Measurements from ENCODE around the gene UBN1. TPM values are rescaled to one million over a fixed set of nuclear protein-coding genes. Genes with fewer than 3 reads are reported as not detected.

UBN1 gene
- total RNA-seq, 1 donor from 2014 or later: 45.3 TPM

- no peak overlapping the region for H3K4me3 ChIP-seq (ENCODE audit: insufficient read depth, low read depth, low read length)
- H3K27ac ChIP-seq (ENCODE audit: low read depth, low read length): no peak overlapping the region
- no peak for FAIRE-seq
- Mint-ChIP-seq H3K4me1 (ENCODE audit: low read depth, unreplicated experiment) (peaks cover 5% of the 10 kb centered on the region), H3K4me3 (ENCODE audit: unreplicated experiment) (no peak overlapping the region), H3K9me3 (ENCODE audit: unreplicated experiment) (peaks cover 10% of the 10 kb centered on the region), H3K27me3 (ENCODE audit: low read depth, unreplicated experiment) (peaks cover 1% of the 10 kb centered on the region), H3K36me3 (ENCODE audit: low read depth, unreplicated experiment) (peaks cover 5% of the 10 kb centered on the region), H3K27ac (ENCODE audit: unreplicated experiment) (no peak overlapping the region)
- no peaks in the 10 kb centered on the region for H3K79me2 ChIP-seq (ENCODE audit: insufficient read depth, low read length)
- no peak overlapping the region for H2AFZ ChIP-seq (ENCODE audit: low read depth, low read length)
- H3K4me2 ChIP-seq (ENCODE audit: low read length): no peak overlapping the region
- H3K36me3 ChIP-seq (ENCODE audit: insufficient read depth, low read length): no peaks in the 10 kb centered on the region
- no peak for DNase-seq (ENCODE audit: low read depth)
- no peak for TF ChIP-seq EZH2 (IDR thresholded peaks at IDR 0.05; ENCODE audit: insufficient read depth, low read length)
- no peak for TF ChIP-seq CTCF (IDR thresholded peaks at IDR 0.05; ENCODE audit: insufficient read depth, low read depth, low read length)
- H3K27me3 ChIP-seq (ENCODE audit: insufficient read depth, low read length): peaks cover 15% of the 10 kb centered on the region
- H4K20me1 ChIP-seq (ENCODE audit: insufficient read depth, low read length): no peaks in the 10 kb centered on the region
- no peaks in the 10 kb centered on the region for H3K4me1 ChIP-seq (ENCODE audit: insufficient read depth, low read length)
- H3K9ac ChIP-seq (ENCODE audit: low read length): no peak overlapping the region
- H3K9me3 ChIP-seq (ENCODE audit: insufficient read depth, low read depth, low read length): peaks cover 9% of the 10 kb centered on the region
Measured at GRCh38 chr16:4925791-4926190, 78.5 kb downstream of the UBN1 start.

DNA sequence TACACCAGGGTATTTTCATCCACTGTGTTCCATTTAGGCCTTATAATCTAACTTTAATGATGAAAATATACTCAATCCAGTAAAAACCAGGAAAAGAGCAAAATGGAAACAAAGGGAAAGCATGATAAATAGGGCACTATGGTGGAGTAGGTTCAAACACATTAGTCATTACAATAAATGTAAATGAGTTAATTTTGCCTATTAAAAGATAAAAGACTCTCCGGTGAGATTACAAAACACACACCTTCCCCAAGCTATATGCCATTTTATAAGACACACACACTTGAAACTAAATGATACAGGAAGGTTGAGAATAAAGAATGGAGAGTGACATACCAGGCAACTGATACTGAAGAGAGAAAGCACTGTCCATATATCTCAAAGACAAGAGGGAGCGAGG, 79.6 kb downstream of the UBN1 start:
- Histone ChIP-seq H3K9me3 (ENCODE audit: insufficient read depth, low read depth, low read length) (peaks cover 9% of the 10 kb centered on the region), H3K9ac (ENCODE audit: low read length) (no peak overlapping the region), H3K27me3 (ENCODE audit: insufficient read depth, low read length) (peaks cover 17% of the 10 kb centered on the region), H4K20me1 (ENCODE audit: insufficient read depth, low read length) (no peaks in the 10 kb centered on the region), H3K36me3 (ENCODE audit: insufficient read depth, low read length) (no peaks in the 10 kb centered on the region), H2AFZ (ENCODE audit: low read depth, low read length) (no peak overlapping the region), H3K4me1 (ENCODE audit: insufficient read depth, low read length) (no peaks in the 10 kb centered on the region), H3K4me2 (ENCODE audit: low read length) (no peak overlapping the region), H3K4me3 (ENCODE audit: insufficient read depth, low read depth, low read length) (no peak overlapping the region), H3K27ac (ENCODE audit: low read depth, low read length) (no peak overlapping the region), H3K79me2 (ENCODE audit: insufficient read depth, low read length) (no peaks in the 10 kb centered on the region)
- H3K4me1 Mint-ChIP-seq (ENCODE audit: low read depth, unreplicated experiment): peaks cover 5% of the 10 kb centered on the region
- FAIRE-seq: no peak
- peaks cover 10% of the 10 kb centered on the region for H3K9me3 Mint-ChIP-seq (ENCODE audit: unreplicated experiment)
- DNase-seq (ENCODE audit: low read depth): no peak
- peaks cover 6% of the 10 kb centered on the region for H3K36me3 Mint-ChIP-seq (ENCODE audit: low read depth, unreplicated experiment)
- no peak overlapping the region for H3K4me3 Mint-ChIP-seq (ENCODE audit: unreplicated experiment)
- no peak overlapping the region for H3K27ac Mint-ChIP-seq (ENCODE audit: unreplicated experiment)
- peaks cover 2% of the 10 kb centered on the region for H3K27me3 Mint-ChIP-seq (ENCODE audit: low read depth, unreplicated experiment)
- no peak for TF ChIP-seq EZH2 (IDR thresholded peaks at IDR 0.05; ENCODE audit: insufficient read depth, low read length)
- TF ChIP-seq CTCF (IDR thresholded peaks at IDR 0.05; ENCODE audit: insufficient read depth, low read depth, low read length): no peak

DNA sequence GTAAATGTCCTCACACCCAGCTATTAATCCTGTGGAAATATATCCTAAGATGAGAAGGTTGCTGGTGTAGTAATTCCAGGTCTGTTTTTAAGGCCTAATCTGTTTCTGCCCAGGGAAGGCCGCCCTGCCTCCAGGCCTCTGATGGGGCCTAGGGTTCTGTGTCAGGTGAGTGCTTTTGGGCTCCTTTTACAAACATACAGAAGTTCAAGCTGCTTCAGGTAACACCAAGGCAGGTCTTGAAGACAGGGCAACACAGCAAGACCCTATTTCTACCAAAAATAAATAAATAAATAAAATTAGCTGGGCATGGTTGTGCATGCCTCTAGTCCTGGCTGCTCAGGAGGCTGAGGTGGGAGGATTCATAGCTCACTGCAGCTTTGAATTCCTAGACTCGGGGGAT, 80.4 kb downstream of the UBN1 start:
- Histone ChIP-seq H3K79me2 (ENCODE audit: insufficient read depth, low read length) (no peaks in the 10 kb centered on the region), H3K4me3 (ENCODE audit: insufficient read depth, low read depth, low read length) (no peak overlapping the region), H3K36me3 (ENCODE audit: insufficient read depth, low read length) (no peaks in the 10 kb centered on the region), H4K20me1 (ENCODE audit: insufficient read depth, low read length) (no peaks in the 10 kb centered on the region), H3K4me2 (ENCODE audit: low read length) (no peak overlapping the region), H3K9ac (ENCODE audit: low read length) (no peak overlapping the region), H3K27ac (ENCODE audit: low read depth, low read length) (no peak overlapping the region), H3K27me3 (ENCODE audit: insufficient read depth, low read length) (peaks cover 17% of the 10 kb centered on the region), H3K9me3 (ENCODE audit: insufficient read depth, low read depth, low read length) (peaks cover 9% of the 10 kb centered on the region), H3K4me1 (ENCODE audit: insufficient read depth, low read length) (no peaks in the 10 kb centered on the region), H2AFZ (ENCODE audit: low read depth, low read length) (no peak overlapping the region)
- H3K36me3 Mint-ChIP-seq (ENCODE audit: low read depth, unreplicated experiment): peaks cover 6% of the 10 kb centered on the region
- DNase-seq (ENCODE audit: low read depth) (no peak), FAIRE-seq (no peak)
- peaks cover 3% of the 10 kb centered on the region for H3K4me1 Mint-ChIP-seq (ENCODE audit: low read depth, unreplicated experiment)
- TF ChIP-seq CTCF (IDR thresholded peaks at IDR 0.05; ENCODE audit: insufficient read depth, low read depth, low read length) (no peak), EZH2 (IDR thresholded peaks at IDR 0.05; ENCODE audit: insufficient read depth, low read length) (no peak)
- peaks cover 2% of the 10 kb centered on the region for H3K27me3 Mint-ChIP-seq (ENCODE audit: low read depth, unreplicated experiment)
- no peak overlapping the region for H3K4me3 Mint-ChIP-seq (ENCODE audit: unreplicated experiment)
- peaks cover 10% of the 10 kb centered on the region for H3K9me3 Mint-ChIP-seq (ENCODE audit: unreplicated experiment)
- H3K27ac Mint-ChIP-seq (ENCODE audit: unreplicated experiment): no peak overlapping the region
